ENCODE results near the gene GUCY1B1.

DNA sequence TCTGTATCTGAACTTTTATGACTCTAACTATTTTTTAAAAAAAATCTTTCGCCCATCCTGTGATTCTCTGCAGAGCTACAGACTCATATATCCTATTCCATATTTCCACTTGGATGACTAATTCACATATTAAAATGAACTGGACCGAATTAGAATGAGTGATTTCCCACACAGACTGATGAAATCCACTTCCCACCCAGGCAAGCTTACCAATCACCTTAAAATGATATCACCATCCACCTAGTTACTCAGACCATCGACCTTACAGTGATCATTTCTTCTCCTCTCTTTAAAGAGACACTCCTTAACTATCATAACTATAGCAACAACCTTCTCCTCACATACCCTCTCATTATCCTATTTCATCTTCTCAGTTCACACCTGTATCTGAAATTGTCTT, 34.1 kb upstream of the GUCY1B1 start:
- TF ChIP-seq CTCF (IDR thresholded peaks at IDR 0.05) (no peak), POLR2A (IDR thresholded peaks at IDR 0.05) (no peak)
